ENCODE measurements around the gene CHERP.

Gene CHERP

GRCh38 chr19:16470541-16470910, 71.7 kb downstream of the CHERP start:
- peak overlapping the region; percentile 79 for H3K4me3 ChIP-seq (ENCODE audit: low read depth, low read length)
- no peak for DNase-seq (ENCODE audit: low read depth)
- no peak for TF ChIP-seq CTCF (IDR thresholded peaks at IDR 0.05; ENCODE audit: insufficient read depth, low read depth, low read length, missing control alignments)
